ENCODE results near the gene RNF213. TPM values are rescaled to one million over a fixed set of nuclear protein-coding genes. Genes with fewer than 3 reads are reported as not detected.

RNF213 gene
- polyA plus RNA-seq, 1 donor (not counting 4 experiments of a cell fraction or from before 2014, with no cell fraction given): 24.4 TPM

- FAIRE-seq (no peak), DNase-seq (ENCODE audit: low read depth, low spot score) (no peak)
- Histone ChIP-seq H3K4me1 (ENCODE audit: control insufficient read depth, extremely low read depth, insufficient read depth, low read length) (no peaks in the 10 kb centered on the region), H3K27me3 (ENCODE audit: control insufficient read depth, extremely low read depth, insufficient read depth, low read length) (no peaks in the 10 kb centered on the region), H2AFZ (ENCODE audit: control insufficient read depth, low read length) (no peak overlapping the region), H3K36me3 (ENCODE audit: control insufficient read depth in 2 of 2, extremely low read depth in 1 of 2, insufficient read depth in 2 of 2, low read length in 2 of 2) (peaks cover 45 to 48% of the 10 kb centered on the region in 2 experiments), H3K9me1 (ENCODE audit: control insufficient read depth, extremely low read depth, insufficient read depth, low read length) (no peaks in the 10 kb centered on the region), H3K4me2 (ENCODE audit: control insufficient read depth, extremely low read depth, insufficient read depth, low read depth, low read length) (no peak overlapping the region), H3K27ac (ENCODE audit: control insufficient read depth, insufficient read depth, low read length) (no peak overlapping the region), H3K4me3 (ENCODE audit: control insufficient read depth in 2 of 3, extremely low read depth in 1 of 3, insufficient read depth in 2 of 3, low read depth in 1 of 3, low read length in 3 of 3) (no peak overlapping the region), H3K9me3 (ENCODE audit: control insufficient read depth, low read depth, low read length) (no peaks in the 10 kb centered on the region), H3K79me2 (ENCODE audit: control insufficient read depth, insufficient read depth, low read length) (no peaks in the 10 kb centered on the region), H3K9ac (ENCODE audit: control insufficient read depth, extremely low read depth, insufficient read depth, low read length) (no peak overlapping the region), H4K20me1 (ENCODE audit: control insufficient read depth, extremely low read depth, insufficient read depth, low read length) (no peaks in the 10 kb centered on the region)
- TF ChIP-seq EZH2 (IDR thresholded peaks at IDR 0.05; ENCODE audit: low read length): no peak
- TF ChIP-seq, protein P1, sequence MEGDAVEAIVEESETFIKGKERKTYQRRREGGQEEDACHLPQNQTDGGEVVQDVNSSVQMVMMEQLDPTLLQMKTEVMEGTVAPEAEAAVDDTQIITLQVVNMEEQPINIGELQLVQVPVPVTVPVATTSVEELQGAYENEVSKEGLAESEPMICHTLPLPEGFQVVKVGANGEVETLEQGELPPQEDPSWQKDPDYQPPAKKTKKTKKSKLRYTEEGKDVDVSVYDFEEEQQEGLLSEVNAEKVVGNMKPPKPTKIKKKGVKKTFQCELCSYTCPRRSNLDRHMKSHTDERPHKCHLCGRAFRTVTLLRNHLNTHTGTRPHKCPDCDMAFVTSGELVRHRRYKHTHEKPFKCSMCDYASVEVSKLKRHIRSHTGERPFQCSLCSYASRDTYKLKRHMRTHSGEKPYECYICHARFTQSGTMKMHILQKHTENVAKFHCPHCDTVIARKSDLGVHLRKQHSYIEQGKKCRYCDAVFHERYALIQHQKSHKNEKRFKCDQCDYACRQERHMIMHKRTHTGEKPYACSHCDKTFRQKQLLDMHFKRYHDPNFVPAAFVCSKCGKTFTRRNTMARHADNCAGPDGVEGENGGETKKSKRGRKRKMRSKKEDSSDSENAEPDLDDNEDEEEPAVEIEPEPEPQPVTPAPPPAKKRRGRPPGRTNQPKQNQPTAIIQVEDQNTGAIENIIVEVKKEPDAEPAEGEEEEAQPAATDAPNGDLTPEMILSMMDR (optimal IDR thresholded peaks at IDR 0.05 in 1 of 3, IDR thresholded peaks at IDR 0.05 in 1 of 3, conservative IDR thresholded peaks at IDR 0.05 in 1 of 3; ENCODE audit: extremely low read depth in 1 of 3, insufficient read depth in 2 of 3, low read length in 3 of 3): no peak
- dilution Hi-C loops (cut with MboI; ENCODE audit: extremely low pct_ligation_motif_present, low sequenced_read_pairs): no loop called here
These were observed 103.0 kb downstream of the RNF213 start for GRCh38 chr17:80363518-80364090.

GRCh38 chr17:80364091-80364691 is 103.5 kb downstream of the RNF213 start:
- no peak overlapping the region for H2AFZ ChIP-seq (ENCODE audit: control insufficient read depth, low read length)
- no peak overlapping the region for H3K4me3 ChIP-seq (ENCODE audit: control insufficient read depth in 2 of 3, extremely low read depth in 1 of 3, insufficient read depth in 2 of 3, low read depth in 1 of 3, low read length in 3 of 3)
- FAIRE-seq (no peak), DNase-seq (ENCODE audit: low read depth, low spot score) (no peak)
- H3K79me2 ChIP-seq (ENCODE audit: control insufficient read depth, insufficient read depth, low read length): no peaks in the 10 kb centered on the region
- dilution Hi-C loops (cut with MboI; ENCODE audit: extremely low pct_ligation_motif_present, low sequenced_read_pairs): no loop called here
- H3K27me3 ChIP-seq (ENCODE audit: control insufficient read depth, extremely low read depth, insufficient read depth, low read length): no peaks in the 10 kb centered on the region
- no peak overlapping the region for H3K9ac ChIP-seq (ENCODE audit: control insufficient read depth, extremely low read depth, insufficient read depth, low read length)
- H3K4me2 ChIP-seq (ENCODE audit: control insufficient read depth, extremely low read depth, insufficient read depth, low read depth, low read length): no peak overlapping the region
- H3K9me1 ChIP-seq (ENCODE audit: control insufficient read depth, extremely low read depth, insufficient read depth, low read length): no peaks in the 10 kb centered on the region
- no peaks in the 10 kb centered on the region for H3K4me1 ChIP-seq (ENCODE audit: control insufficient read depth, extremely low read depth, insufficient read depth, low read length)
- H3K27ac ChIP-seq (ENCODE audit: control insufficient read depth, insufficient read depth, low read length): no peak overlapping the region
- H3K9me3 ChIP-seq (ENCODE audit: control insufficient read depth, low read depth, low read length): no peaks in the 10 kb centered on the region
- H4K20me1 ChIP-seq (ENCODE audit: control insufficient read depth, extremely low read depth, insufficient read depth, low read length): no peaks in the 10 kb centered on the region
- no peak for TF ChIP-seq EZH2 (IDR thresholded peaks at IDR 0.05; ENCODE audit: low read length)
- TF ChIP-seq, protein P1 (optimal IDR thresholded peaks at IDR 0.05 in 1 of 3, IDR thresholded peaks at IDR 0.05 in 1 of 3, conservative IDR thresholded peaks at IDR 0.05 in 1 of 3; ENCODE audit: extremely low read depth in 1 of 3, insufficient read depth in 2 of 3, low read length in 3 of 3): peak in 2 of 3 experiments; percentile 25 to 50
- peaks cover 43 to 47% of the 10 kb centered on the region in 2 experiments for H3K36me3 ChIP-seq (ENCODE audit: control insufficient read depth in 2 of 2, extremely low read depth in 1 of 2, insufficient read depth in 2 of 2, low read length in 2 of 2)

Data from keratinocyte (primary cell).